K562 (cell line): ENCODE measurements around the gene PITPNC1. TPM values are rescaled to one million over a fixed set of nuclear protein-coding genes. Genes with fewer than 3 reads are reported as not detected.

Experiments used
- ATAC-seq: fragments of 200-7000 bp; cut with Tn5 transposase; 3 replicates; pipeline ENCODE4 v1.9.1; 2020; ENCODE audit warnings: moderate library complexity
- BruUV-seq: library from RNA; stranded (reverse); fragments of 400-500 nt; replicated peaks from 2 replicates; lab custom pipeline; 2021; lab: Mats Ljungman, UMichigan
- CTCF ChIA-PET: fragments of 300-600 bp; formaldehyde crosslinking; extraction: SDS; loops from one replicate; lab custom pipeline; 2021; ENCODE audit warnings: low intra/inter-chr PET ratio; lab: Yijun Ruan, JAX
- POLR2A ChIA-PET: fragments of 300-600, 350-650 bp; sonication (Branson Sonifier 250); formaldehyde crosslinking; extraction: SDS; loops from one replicate; lab custom pipeline; 2021; ENCODE audit warnings: antibody characterized with exemption, inconsistent platforms; lab: Yijun Ruan, JAX
- DNase-seq, 4 experiments: peaks; one replicate each; pipeline versions ENCODE4 v3.0.0 to v3.0.0-alpha.2; 2011 to 2018; ENCODE audit warnings: low spot score in 3 of 4, mixed read lengths in 3 of 4; ENCODE audit errors: extremely low read depth in 1 of 4
- FAIRE-seq: peaks from 2 replicates; lab custom pipeline; 2011; peaks lifted over from hg19 to GRCh38; lab: Jason Lieb, UNC
- H2AFZ ChIP-seq: 2 replicates; pipeline ENCODE4 v1.6.0; 2011; ENCODE audit warnings: low read depth, low read length, control low read depth, inconsistent platforms
- H3K27ac ChIP-seq: fragments of 200-600 bp; 3 replicates; pipeline ENCODE4 v1.8.0; 2011; ENCODE audit warnings: low read depth, mild to moderate bottlenecking, control low read depth, inconsistent platforms, low read length, moderate library complexity, mixed read lengths; ENCODE audit errors: extremely low read depth
- H3K27me3 ChIP-seq, 2 experiments: fragments of 300-600 bp in 1 of 2; 2 replicates in 1 of 2; 3 replicates in 1 of 2; pipeline versions ENCODE4 v1.6.0 to v1.8.0; 2011; ENCODE audit warnings: inconsistent platforms in 2 of 2, low read length in 2 of 2, mild to moderate bottlenecking in 1 of 2, mixed read lengths in 1 of 2, moderate library complexity in 1 of 2; ENCODE audit not compliant: control insufficient read depth in 2 of 2, insufficient read depth in 2 of 2
- H3K36me3 ChIP-seq: fragments of 300-600 bp; 3 replicates; pipeline ENCODE4 v1.8.0; 2011; ENCODE audit warnings: mild to moderate bottlenecking, low read length, inconsistent platforms; ENCODE audit not compliant: control insufficient read depth, insufficient read depth
- H3K4me1 ChIP-seq, 2 experiments: fragments of 200-600 bp in 1 of 2; replicated peaks in 1 of 2; 2 replicates in 1 of 2; 3 replicates in 1 of 2; pipeline versions ENCODE4 v1.5.1 to v1.8.0; 2011; ENCODE audit warnings: inconsistent platforms in 2 of 2, low read length in 2 of 2, mild to moderate bottlenecking in 1 of 2, mixed read lengths in 1 of 2, moderate library complexity in 1 of 2; ENCODE audit not compliant: control insufficient read depth in 2 of 2, insufficient read depth in 2 of 2
- H3K4me2 ChIP-seq: 2 replicates; pipeline ENCODE4 v1.6.1; 2011; ENCODE audit warnings: low read length, control low read depth, inconsistent platforms, mixed read lengths; ENCODE audit not compliant: insufficient read depth
- H3K4me3 ChIP-seq: fragments of 200-600 bp; sonication (generic), shearing (Covaris generic); 2 replicates; pipeline ENCODE4 v1.5.1; 2016; ENCODE audit warnings: control low read depth, inconsistent platforms
- H3K79me2 ChIP-seq: fragments of 200-600 bp; 3 replicates; pipeline ENCODE4 v1.8.0; 2011; ENCODE audit warnings: low read length, inconsistent platforms; ENCODE audit not compliant: control insufficient read depth, insufficient read depth
- H3K9ac ChIP-seq, 2 experiments: 2 replicates each; pipeline versions ENCODE4 v1.6.0 to v1.6.1; 2011; ENCODE audit warnings: low read depth in 2 of 2, low read length in 2 of 2, control low read depth in 1 of 2, inconsistent platforms in 1 of 2, mild to moderate bottlenecking in 1 of 2, mixed read lengths in 1 of 2; ENCODE audit not compliant: insufficient read depth in 1 of 2
- H3K9me1 ChIP-seq: one replicate; pipeline ENCODE4 v1.6.0; 2011; ENCODE audit warnings: inconsistent platforms, mild to moderate bottlenecking, low read length, moderate library complexity; ENCODE audit not compliant: control insufficient read depth, insufficient read depth
- H3K9me3 ChIP-seq: replicated peaks from 2 replicates; pipeline ENCODE4 v1.5.1; 2011; ENCODE audit warnings: low read depth, low read length, inconsistent platforms; ENCODE audit not compliant: control insufficient read depth, insufficient read depth
- H4K20me1 ChIP-seq: replicated peaks from 2 replicates; pipeline ENCODE4 v1.6.1; 2011; ENCODE audit warnings: low read length, inconsistent platforms, mixed read lengths; ENCODE audit not compliant: control insufficient read depth, insufficient read depth
- ELK1 ChIP-seq: sonication (generic); formaldehyde crosslinking; IDR thresholded peaks from 2 replicates; pipeline ENCODE4 v1.8.1; 2022; ENCODE audit warnings: missing genetic modification reagents
- MAFK ChIP-seq: IDR thresholded peaks from 2 replicates; pipeline ENCODE4 v1.6.1; 2011; ENCODE audit warnings: low read length, improper control_type of control experiment
- MTA2 ChIP-seq: fragments of 450-650 bp; IDR thresholded peaks from 2 replicates; pipeline ENCODE4 v1.6.1; 2016; ENCODE audit warnings: low read depth
- MYNN ChIP-seq, 2 experiments: sonication (generic); formaldehyde crosslinking in 1 of 2; IDR thresholded peaks; 2 replicates each; pipeline versions ENCODE4 v1.5.0 to v1.6.1; 2016 to 2020; ENCODE audit warnings: antibody characterized with exemption in 1 of 2, missing genetic modification reagents in 1 of 2
- POLR2A ChIP-seq: fragments of 450-650 bp; conservative IDR thresholded peaks from 2 replicates; pipeline ENCODE4 v1.6.1; 2016
- RBM17 ChIP-seq: fragments of 200-400 bp; formaldehyde crosslinking; IDR thresholded peaks from 2 replicates; pipeline ENCODE4 v1.6.1; 2017; ENCODE audit warnings: low read depth, mild to moderate bottlenecking, low read length, borderline replicate concordance
- RHOXF2B ChIP-seq: fragments of 250-450 bp; sonication (Bioruptor Pico); conservative IDR thresholded peaks from 2 replicates; pipeline ENCODE4 v1.5.1; 2021
- SMARCB1 ChIP-seq: IDR thresholded peaks from 2 replicates; pipeline ENCODE4 v1.6.1; 2011; ENCODE audit warnings: improper control_type of control experiment, low read depth; ENCODE audit not compliant: insufficient read length
- TCF3 ChIP-seq: sonication (generic); formaldehyde crosslinking; IDR thresholded peaks from 2 replicates; pipeline ENCODE4 v1.4.0; 2020; ENCODE audit warnings: mild to moderate bottlenecking, missing genetic modification reagents
- ZC3H4 ChIP-seq: sonication (generic); formaldehyde crosslinking; IDR thresholded peaks from 2 replicates; pipeline ENCODE4 v1.9.0; 2021; ENCODE audit warnings: missing genetic modification reagents, borderline replicate concordance
- ZNF12 ChIP-seq: sonication (generic); formaldehyde crosslinking; IDR thresholded peaks from 2 replicates; pipeline ENCODE4 v1.4.0; 2020; ENCODE audit warnings: mild to moderate bottlenecking, missing genetic modification reagents
- ZNF785 ChIP-seq: fragments of 250-450 bp; sonication (Bioruptor Pico); IDR thresholded peaks from 2 replicates; pipeline ENCODE4 v1.4.0; 2020; ENCODE audit warnings: mild to moderate bottlenecking
- WGBS: fragments of 100-300 bp; shearing (Covaris generic); methylation state at CpG from one replicate; pipeline ENCODE4 v1.1.6; 2016; ENCODE audit warnings: low coverage, mixed read lengths; ENCODE audit not compliant: insufficient coverage; ENCODE audit errors: missing lambda C conversion rate; 5-methylcytosine and 5-hydroxymethylcytosine counted together
- in situ Hi-C: fragments of 300-500 bp; cut with MboI; formaldehyde crosslinking; loops from 4 replicates; pipeline ENCODE4 v1.15.0; 2018; ENCODE audit warnings: inconsistent platforms, mixed read lengths
- intact Hi-C: fragments of 100-400 bp; cut with micrococcal nuclease; formaldehyde crosslinking; loops from 2 replicates; pipeline ENCODE4 v1.14.2; 2022
- polyA plus RNA-seq, 8 experiments: library from polyadenylated mRNA; depleted of rRNA in 4 of 8; stranded (reverse) in 5 of 8; unstranded in 3 of 8; fragments of >200 nt; fragmentation: Nextera tagmentation in 2 of 8; fragmentation: Illumina TruSeq in 1 of 8; extraction: Ambion mirVana in 2 of 8; extraction: Trizol in 1 of 8; gene quantifications; 2 replicates each; pipeline versions ENCODE4 v1.2.1 to v1.2.3, GENCODE V29; 2011 to 2014; ENCODE audit warnings: inconsistent platforms in 1 of 8, missing spikeins in 1 of 8
- total RNA-seq, 7 experiments: library from RNA; depleted of rRNA in 6 of 7; stranded (reverse); fragments of >200 nt in 6 of 7; fragmentation: Illumina TruSeq in 2 of 7; extraction: Trizol in 2 of 7; gene quantifications; 2 replicates each; pipeline versions ENCODE4 v1.2.1 to v1.2.3, GENCODE V29; 2011 to 2021; ENCODE audit warnings: low replicate concordance in 1 of 7

The PITPNC1 gene
- total and polyA plus RNA-seq, 9 of the 15 experiments (the other 6 are each of a cell fraction or from before 2014, with no cell fraction given): 0.11 to 1.1 (median 0.65) TPM

- in situ Hi-C loops (loop anchor here (25.0 kb wide), 1 partner anchor 295 kb away; no protein-coding TSS in a partner anchor), intact Hi-C loops (no loop called here)
- WGBS: 6% methylated on average over 6 of the region's 6 CpGs
- Histone ChIP-seq H2AFZ (no peak overlapping the region), H3K9me3 (no peaks in the 10 kb centered on the region), H3K9ac (no peak overlapping the region), H3K4me1 (no peaks in the 10 kb centered on the region), H3K4me2 (no peak overlapping the region), H3K36me3 (no peaks in the 10 kb centered on the region), H3K27me3 (peaks cover 23 to 30% of the 10 kb centered on the region in 2 experiments), H4K20me1 (no peaks in the 10 kb centered on the region), H3K27ac (no peak overlapping the region), H3K9me1 (no peaks in the 10 kb centered on the region), H3K4me3 (no peak overlapping the region), H3K79me2 (no peaks in the 10 kb centered on the region)
- BruUV-seq: no TSS peak
- ATAC-seq (no peak), DNase-seq (no peak), FAIRE-seq (no peak)
- ChIA-PET CTCF (no interaction called here), POLR2A (no interaction called here)
- no peak for TF ChIP-seq ZC3H4
- TF ChIP-seq MYNN (IDR thresholded peaks at IDR 0.05): no peak
- no peak for TF ChIP-seq MYNN (CRISPR knock-in tag; IDR thresholded peaks at IDR 0.05)
- TF ChIP-seq MTA2: no peak
- TF ChIP-seq ZNF785 (CRISPR knock-in tag): no peak
- no peak for TF ChIP-seq ELK1 (CRISPR knock-in tag)
- TF ChIP-seq ZNF12 (CRISPR knock-in tag): no peak
- TF ChIP-seq MAFK: no peak
- TF ChIP-seq RBM17: no peak
- no peak for TF ChIP-seq SMARCB1
- TF ChIP-seq TCF3 (CRISPR knock-in tag): no peak
- TF ChIP-seq RHOXF2B (CRISPR knock-in tag): no peak
- no peak for TF ChIP-seq POLR2A
- TF ChIP-seq, all 486 proteins: peak for 0
Measured at GRCh38 chr17:67392111-67392510, 15.0 kb downstream of the PITPNC1 start.
